Measurements from ENCODE around the gene UGT3A2.

GRCh38 chr5:36031223-36031622, 35.5 kb downstream of the UGT3A2 start:
- TF ChIP-seq CTCF (conservative IDR thresholded peaks at IDR 0.05; ENCODE audit: low read depth, low read length) (no peak), CHD1 (IDR thresholded peaks at IDR 0.05; ENCODE audit: low read depth, low read length) (no peak), BHLHE40 (IDR thresholded peaks at IDR 0.05; ENCODE audit: low read depth, low read length) (no peak), RAD21 (IDR thresholded peaks at IDR 0.05; ENCODE audit: low read length) (no peak)
